ENCODE measurements around the gene CDC25A.

Gene CDC25A

GRCh38 chr3:48122504-48122903 is 65.7 kb downstream of the CDC25A start:
- no peaks in the 10 kb centered on the region for H3K79me2 ChIP-seq (ENCODE audit: control insufficient read depth, insufficient read depth, low read length)
- WGBS (ENCODE audit: extremely low coverage, insufficient coverage, low lambda C conversion rate) = no CpG with 5 or more reads among the region's 5 CpGs
- peaks cover 2% of the 10 kb centered on the region for H3K4me1 ChIP-seq (ENCODE audit: control insufficient read depth, low read depth, low read length)
- no peak overlapping the region for H4K8ac ChIP-seq (ENCODE audit: low read depth, low read length)
- H3K23ac ChIP-seq (ENCODE audit: low read length) = no peak overlapping the region
- no peak overlapping the region for H4K5ac ChIP-seq (ENCODE audit: low read length)
- no peak overlapping the region for H3K9ac ChIP-seq (ENCODE audit: low read length)
- H3K18ac ChIP-seq (ENCODE audit: low read length) = no peak overlapping the region
- H3K79me1 ChIP-seq (ENCODE audit: low read length) = no peaks in the 10 kb centered on the region
- H3K27me3 ChIP-seq (ENCODE audit: insufficient read depth, low read length, poor library complexity) = no peaks in the 10 kb centered on the region
- H3K4ac ChIP-seq (ENCODE audit: low read depth, low read length) = no peak overlapping the region
- DNase-seq = peak; percentile 34
- H2AK5ac ChIP-seq (ENCODE audit: low read length) = peak overlapping the region; percentile 38
- no peak overlapping the region for H2BK15ac ChIP-seq (replicated peaks; ENCODE audit: low read depth)
- H3K56ac ChIP-seq (ENCODE audit: low read length) = peak overlapping the region; percentile 34
- no peak overlapping the region for H2BK5ac ChIP-seq (ENCODE audit: low read length)
- no peak overlapping the region for H2BK120ac ChIP-seq (ENCODE audit: low read depth, low read length)
- H3K36me3 ChIP-seq (ENCODE audit: control insufficient read depth, insufficient read depth, low read length) = no peaks in the 10 kb centered on the region
- no peak overlapping the region for H3K4me3 ChIP-seq (ENCODE audit: low read length)
- no peak overlapping the region for H3K4me2 ChIP-seq (ENCODE audit: low read length)
- H3K27ac ChIP-seq (ENCODE audit: low read depth, low read length) = no peak overlapping the region

GRCh38 chr3:48120223-48120622 is 68.0 kb downstream of the CDC25A start:
- no peaks in the 10 kb centered on the region for H3K27me3 ChIP-seq (ENCODE audit: insufficient read depth, low read length, poor library complexity)
- H2BK120ac ChIP-seq (ENCODE audit: low read depth, low read length) = no peak overlapping the region
- no peak overlapping the region for H2AK5ac ChIP-seq (ENCODE audit: low read length)
- DNase-seq = peak; percentile 88
- no peak overlapping the region for H2BK5ac ChIP-seq (ENCODE audit: low read length)
- no peak overlapping the region for H3K4me2 ChIP-seq (ENCODE audit: low read length)
- no peak overlapping the region for H4K8ac ChIP-seq (ENCODE audit: low read depth, low read length)
- WGBS (ENCODE audit: extremely low coverage, insufficient coverage, low lambda C conversion rate) = no CpG with 5 or more reads among the region's 1 CpG
- peaks cover 2% of the 10 kb centered on the region for H3K4me1 ChIP-seq (ENCODE audit: control insufficient read depth, low read depth, low read length)
- H3K79me2 ChIP-seq (ENCODE audit: control insufficient read depth, insufficient read depth, low read length) = no peaks in the 10 kb centered on the region
- H3K27ac ChIP-seq (ENCODE audit: low read depth, low read length) = no peak overlapping the region
- H3K79me1 ChIP-seq (ENCODE audit: low read length) = no peaks in the 10 kb centered on the region
- no peak overlapping the region for H2BK15ac ChIP-seq (replicated peaks; ENCODE audit: low read depth)
- no peak overlapping the region for H3K18ac ChIP-seq (ENCODE audit: low read length)
- no peak overlapping the region for H3K4ac ChIP-seq (ENCODE audit: low read depth, low read length)
- H3K9ac ChIP-seq (ENCODE audit: low read length) = no peak overlapping the region
- no peak overlapping the region for H3K4me3 ChIP-seq (ENCODE audit: low read length)
- no peak overlapping the region for H3K56ac ChIP-seq (ENCODE audit: low read length)
- no peaks in the 10 kb centered on the region for H3K36me3 ChIP-seq (ENCODE audit: control insufficient read depth, insufficient read depth, low read length)
- no peak overlapping the region for H4K5ac ChIP-seq (ENCODE audit: low read length)
- no peak overlapping the region for H3K23ac ChIP-seq (ENCODE audit: low read length)

GRCh38 chr3:48119505-48120193 is 68.6 kb downstream of the CDC25A start:
- no CpG with 5 or more reads among the region's 4 CpGs for WGBS (ENCODE audit: extremely low coverage, insufficient coverage, low lambda C conversion rate)
- H2BK5ac ChIP-seq (ENCODE audit: low read length) = no peak overlapping the region
- H3K79me2 ChIP-seq (ENCODE audit: control insufficient read depth, insufficient read depth, low read length) = no peaks in the 10 kb centered on the region
- peaks cover 2% of the 10 kb centered on the region for H3K4me1 ChIP-seq (ENCODE audit: control insufficient read depth, low read depth, low read length)
- no peak overlapping the region for H2BK120ac ChIP-seq (ENCODE audit: low read depth, low read length)
- no peak overlapping the region for H3K4me3 ChIP-seq (ENCODE audit: low read length)
- no peak overlapping the region for H2BK15ac ChIP-seq (replicated peaks; ENCODE audit: low read depth)
- H3K23ac ChIP-seq (ENCODE audit: low read length) = no peak overlapping the region
- H2AK5ac ChIP-seq (ENCODE audit: low read length) = no peak overlapping the region
- H3K9ac ChIP-seq (ENCODE audit: low read length) = no peak overlapping the region
- no peak overlapping the region for H4K8ac ChIP-seq (ENCODE audit: low read depth, low read length)
- no peak overlapping the region for H3K4ac ChIP-seq (ENCODE audit: low read depth, low read length)
- H3K4me2 ChIP-seq (ENCODE audit: low read length) = no peak overlapping the region
- peak overlapping the region; percentile 41 for H3K18ac ChIP-seq (ENCODE audit: low read length)
- DNase-seq = no peak
- no peaks in the 10 kb centered on the region for H3K79me1 ChIP-seq (ENCODE audit: low read length)
- H3K56ac ChIP-seq (ENCODE audit: low read length) = no peak overlapping the region
- H3K36me3 ChIP-seq (ENCODE audit: control insufficient read depth, insufficient read depth, low read length) = no peaks in the 10 kb centered on the region
- peak overlapping the region; percentile 81 for H4K5ac ChIP-seq (ENCODE audit: low read length)
- H3K27ac ChIP-seq (ENCODE audit: low read depth, low read length) = peak overlapping the region; percentile 17
- no peaks in the 10 kb centered on the region for H3K27me3 ChIP-seq (ENCODE audit: insufficient read depth, low read length, poor library complexity)

GRCh38 chr3:48118928-48119327 is 69.3 kb downstream of the CDC25A start:
- peak overlapping the region; percentile 60 for H3K56ac ChIP-seq (ENCODE audit: low read length)
- H2BK120ac ChIP-seq (ENCODE audit: low read depth, low read length) = no peak overlapping the region
- H2BK15ac ChIP-seq (replicated peaks; ENCODE audit: low read depth) = no peak overlapping the region
- H3K79me1 ChIP-seq (ENCODE audit: low read length) = no peaks in the 10 kb centered on the region
- no peak overlapping the region for H2AK5ac ChIP-seq (ENCODE audit: low read length)
- H2BK5ac ChIP-seq (ENCODE audit: low read length) = no peak overlapping the region
- H3K23ac ChIP-seq (ENCODE audit: low read length) = no peak overlapping the region
- no peak overlapping the region for H3K4me2 ChIP-seq (ENCODE audit: low read length)
- H3K27me3 ChIP-seq (ENCODE audit: insufficient read depth, low read length, poor library complexity) = no peaks in the 10 kb centered on the region
- DNase-seq = no peak
- H3K9ac ChIP-seq (ENCODE audit: low read length) = no peak overlapping the region
- no peak overlapping the region for H3K18ac ChIP-seq (ENCODE audit: low read length)
- peaks cover 2% of the 10 kb centered on the region for H3K4me1 ChIP-seq (ENCODE audit: control insufficient read depth, low read depth, low read length)
- no peak overlapping the region for H4K8ac ChIP-seq (ENCODE audit: low read depth, low read length)
- H3K4me3 ChIP-seq (ENCODE audit: low read length) = no peak overlapping the region
- no peak overlapping the region for H4K5ac ChIP-seq (ENCODE audit: low read length)
- no peaks in the 10 kb centered on the region for H3K79me2 ChIP-seq (ENCODE audit: control insufficient read depth, insufficient read depth, low read length)
- WGBS (ENCODE audit: extremely low coverage, insufficient coverage, low lambda C conversion rate) = no CpG with 5 or more reads among the region's 8 CpGs
- no peak overlapping the region for H3K4ac ChIP-seq (ENCODE audit: low read depth, low read length)
- H3K27ac ChIP-seq (ENCODE audit: low read depth, low read length) = no peak overlapping the region
- no peaks in the 10 kb centered on the region for H3K36me3 ChIP-seq (ENCODE audit: control insufficient read depth, insufficient read depth, low read length)

- Histone ChIP-seq H2AK5ac (ENCODE audit: low read length) (no peak overlapping the region), H3K18ac (ENCODE audit: low read length) (no peak overlapping the region), H4K5ac (ENCODE audit: low read length) (no peak overlapping the region), H3K4ac (ENCODE audit: low read depth, low read length) (no peak overlapping the region), H3K27ac (ENCODE audit: low read depth, low read length) (no peak overlapping the region), H3K79me1 (ENCODE audit: low read length) (no peaks in the 10 kb centered on the region), H3K4me2 (ENCODE audit: low read length) (no peak overlapping the region), H3K23ac (ENCODE audit: low read length) (no peak overlapping the region), H3K36me3 (ENCODE audit: control insufficient read depth, insufficient read depth, low read length) (no peaks in the 10 kb centered on the region), H3K9ac (ENCODE audit: low read length) (no peak overlapping the region), H3K4me3 (ENCODE audit: low read length) (no peak overlapping the region), H3K56ac (ENCODE audit: low read length) (peak overlapping the region; percentile 49), H4K8ac (ENCODE audit: low read depth, low read length) (no peak overlapping the region), H2BK5ac (ENCODE audit: low read length) (no peak overlapping the region), H3K27me3 (ENCODE audit: insufficient read depth, low read length, poor library complexity) (no peaks in the 10 kb centered on the region), H3K79me2 (ENCODE audit: control insufficient read depth, insufficient read depth, low read length) (no peaks in the 10 kb centered on the region), H2BK15ac (replicated peaks; ENCODE audit: low read depth) (no peak overlapping the region), H2BK120ac (ENCODE audit: low read depth, low read length) (no peak overlapping the region), H3K4me1 (ENCODE audit: control insufficient read depth, low read depth, low read length) (peaks cover 2% of the 10 kb centered on the region)
- peak; percentile 88 for DNase-seq
- no CpG with 5 or more reads among the region's 7 CpGs for WGBS (ENCODE audit: extremely low coverage, insufficient coverage, low lambda C conversion rate)
Measured at GRCh38 chr3:48118322-48118721, 69.9 kb downstream of the CDC25A start.

- no peak overlapping the region for H3K4ac ChIP-seq (ENCODE audit: low read depth, low read length)
- H3K56ac ChIP-seq (ENCODE audit: low read length) = peak overlapping the region; percentile 25
- no peak overlapping the region for H3K4me2 ChIP-seq (ENCODE audit: low read length)
- H2AK5ac ChIP-seq (ENCODE audit: low read length) = no peak overlapping the region
- H3K23ac ChIP-seq (ENCODE audit: low read length) = no peak overlapping the region
- H3K18ac ChIP-seq (ENCODE audit: low read length) = no peak overlapping the region
- H3K4me1 ChIP-seq (ENCODE audit: control insufficient read depth, low read depth, low read length) = no peaks in the 10 kb centered on the region
- no peak overlapping the region for H4K5ac ChIP-seq (ENCODE audit: low read length)
- no peak overlapping the region for H2BK15ac ChIP-seq (replicated peaks; ENCODE audit: low read depth)
- no peak overlapping the region for H4K8ac ChIP-seq (ENCODE audit: low read depth, low read length)
- no peak overlapping the region for H2BK120ac ChIP-seq (ENCODE audit: low read depth, low read length)
- no peak overlapping the region for H3K27ac ChIP-seq (ENCODE audit: low read depth, low read length)
- no peaks in the 10 kb centered on the region for H3K36me3 ChIP-seq (ENCODE audit: control insufficient read depth, insufficient read depth, low read length)
- H3K79me2 ChIP-seq (ENCODE audit: control insufficient read depth, insufficient read depth, low read length) = no peaks in the 10 kb centered on the region
- no peak overlapping the region for H2BK5ac ChIP-seq (ENCODE audit: low read length)
- H3K9ac ChIP-seq (ENCODE audit: low read length) = no peak overlapping the region
- no peak overlapping the region for H3K4me3 ChIP-seq (ENCODE audit: low read length)
- no peak for DNase-seq
- H3K79me1 ChIP-seq (ENCODE audit: low read length) = no peaks in the 10 kb centered on the region
- no CpG with 5 or more reads among the region's 1 CpG for WGBS (ENCODE audit: extremely low coverage, insufficient coverage, low lambda C conversion rate)
- H3K27me3 ChIP-seq (ENCODE audit: insufficient read depth, low read length, poor library complexity) = no peaks in the 10 kb centered on the region
Measured at GRCh38 chr3:48112813-48113212, 75.4 kb downstream of the CDC25A start.
